ENCODE measurements around the gene ACR. TPM values are rescaled to one million over a fixed set of nuclear protein-coding genes. Genes with fewer than 3 reads are reported as not detected.

ACR gene
- total and polyA plus RNA-seq, 2 of the 13 experiments (the other 11 are each of a cell fraction or from before 2014, with no cell fraction given): 0.15 TPM; not detected in 1

DNA sequence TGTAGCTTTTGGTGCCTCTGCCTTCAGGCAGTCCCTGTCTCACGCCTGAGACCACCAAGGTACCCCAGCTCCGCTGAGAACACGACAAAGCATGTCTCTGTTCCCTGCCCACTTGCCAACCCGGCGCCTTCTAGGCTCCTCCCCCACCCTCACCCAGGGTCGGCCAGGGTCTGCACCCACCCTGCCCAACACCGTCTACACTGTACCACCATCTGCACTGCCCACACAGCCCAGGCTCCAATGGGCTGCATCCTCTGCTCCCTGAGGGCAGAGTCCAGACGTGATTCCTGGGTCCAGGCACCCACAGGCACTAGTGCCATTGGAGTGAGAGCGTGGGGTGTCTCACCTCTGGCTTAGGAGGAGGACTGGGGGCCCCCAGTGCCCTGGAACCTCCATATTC, 22.8 kb upstream of the ACR start (continued):
- TF ChIP-seq ZNF224 (CRISPR knock-in tag; IDR thresholded peaks at IDR 0.05) (no peak), ZFP91 (CRISPR knock-in tag; IDR thresholded peaks at IDR 0.05; ENCODE audit: borderline replicate concordance) (no peak), MXD4 (CRISPR knock-in tag; IDR thresholded peaks at IDR 0.05) (no peak), SRSF1 (optimal IDR thresholded peaks at IDR 0.05; ENCODE audit: low read depth, low read length) (no peak), ZNF333 (CRISPR knock-in tag; IDR thresholded peaks at IDR 0.05; ENCODE audit: borderline replicate concordance) (no peak), PREB (CRISPR knock-in tag; IDR thresholded peaks at IDR 0.05) (no peak), SMYD3 (CRISPR knock-in tag; IDR thresholded peaks at IDR 0.05) (no peak), HMGA1 (CRISPR knock-in tag; conservative IDR thresholded peaks at IDR 0.05) (no peak)
- TF ChIP-seq, protein P1, sequence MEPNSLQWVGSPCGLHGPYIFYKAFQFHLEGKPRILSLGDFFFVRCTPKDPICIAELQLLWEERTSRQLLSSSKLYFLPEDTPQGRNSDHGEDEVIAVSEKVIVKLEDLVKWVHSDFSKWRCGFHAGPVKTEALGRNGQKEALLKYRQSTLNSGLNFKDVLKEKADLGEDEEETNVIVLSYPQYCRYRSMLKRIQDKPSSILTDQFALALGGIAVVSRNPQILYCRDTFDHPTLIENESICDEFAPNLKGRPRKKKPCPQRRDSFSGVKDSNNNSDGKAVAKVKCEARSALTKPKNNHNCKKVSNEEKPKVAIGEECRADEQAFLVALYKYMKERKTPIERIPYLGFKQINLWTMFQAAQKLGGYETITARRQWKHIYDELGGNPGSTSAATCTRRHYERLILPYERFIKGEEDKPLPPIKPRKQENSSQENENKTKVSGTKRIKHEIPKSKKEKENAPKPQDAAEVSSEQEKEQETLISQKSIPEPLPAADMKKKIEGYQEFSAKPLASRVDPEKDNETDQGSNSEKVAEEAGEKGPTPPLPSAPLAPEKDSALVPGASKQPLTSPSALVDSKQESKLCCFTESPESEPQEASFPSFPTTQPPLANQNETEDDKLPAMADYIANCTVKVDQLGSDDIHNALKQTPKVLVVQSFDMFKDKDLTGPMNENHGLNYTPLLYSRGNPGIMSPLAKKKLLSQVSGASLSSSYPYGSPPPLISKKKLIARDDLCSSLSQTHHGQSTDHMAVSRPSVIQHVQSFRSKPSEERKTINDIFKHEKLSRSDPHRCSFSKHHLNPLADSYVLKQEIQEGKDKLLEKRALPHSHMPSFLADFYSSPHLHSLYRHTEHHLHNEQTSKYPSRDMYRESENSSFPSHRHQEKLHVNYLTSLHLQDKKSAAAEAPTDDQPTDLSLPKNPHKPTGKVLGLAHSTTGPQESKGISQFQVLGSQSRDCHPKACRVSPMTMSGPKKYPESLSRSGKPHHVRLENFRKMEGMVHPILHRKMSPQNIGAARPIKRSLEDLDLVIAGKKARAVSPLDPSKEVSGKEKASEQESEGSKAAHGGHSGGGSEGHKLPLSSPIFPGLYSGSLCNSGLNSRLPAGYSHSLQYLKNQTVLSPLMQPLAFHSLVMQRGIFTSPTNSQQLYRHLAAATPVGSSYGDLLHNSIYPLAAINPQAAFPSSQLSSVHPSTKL (CRISPR knock-in tag; IDR thresholded peaks at IDR 0.05): no peak

Data from HepG2 (cell line).